Right lobe of liver (tissue), 4 donors: ENCODE results near the gene NUP210L.

Experiments used
- CTCF ChIP-seq, 4 donors: fragments of 200-600 bp in 3 of 4; fragments of 450-650 bp in 1 of 4; IDR thresholded peaks; one replicate each; pipeline versions ENCODE4 v1.5.1 to v1.8.0; 2016 to 2022; ENCODE audit warnings: antibody characterized with exemption in 4 of 4, mild to moderate bottlenecking in 2 of 4
- POLR2A ChIP-seq: fragments of 450-650 bp; IDR thresholded peaks from one replicate; pipeline ENCODE4 v1.6.1; 2017; ENCODE audit warnings: antibody characterized with exemption, mild to moderate bottlenecking
- donor health status: DM: no; HTN: no; CAD: no.
- donor health status: DM: no; HTN: no; CAD: no.
- donor health status: DM: no; HTN: yes; CAD: no.

GRCh38 chr1:153954826-153955225 is 200.0 kb downstream of the NUP210L start:
- TF ChIP-seq CTCF (IDR thresholded peaks at IDR 0.05): no peak
- no peak for TF ChIP-seq POLR2A
